GM19025 (cell line): Measurements from ENCODE around the gene DMRTC2.

ENCODE experiments used
- ATAC-seq: cut with Tn5 transposase; IDR thresholded peaks from one replicate; pipeline ENCODE4 v1.9.1; 2021; ENCODE audit warnings: mild to moderate bottlenecking, low read depth, moderate library complexity; ENCODE audit not compliant: unreplicated experiment

Gene DMRTC2

GRCh38 chr19:41845051-41845590 lies 279 bp downstream of the DMRTC2 start:
- ATAC-seq = no peak

GRCh38 chr19:41847351-41848105 lies 2.7 kb downstream of the DMRTC2 start:
- ATAC-seq = no peak

- no peak for ATAC-seq
These were observed 3.8 kb downstream of the DMRTC2 start for GRCh38 chr19:41848666-41849065.

GRCh38 chr19:41849067-41849466 lies 4.2 kb downstream of the DMRTC2 start:
- ATAC-seq = no peak

GRCh38 chr19:41850381-41850780 lies 5.5 kb downstream of the DMRTC2 start:
- no peak for ATAC-seq

GRCh38 chr19:41851456-41851855 lies 6.6 kb downstream of the DMRTC2 start:
- ATAC-seq = no peak

- no peak for ATAC-seq
These were observed 8.5 kb downstream of the DMRTC2 start for GRCh38 chr19:41853344-41853743.

- ATAC-seq = no peak
These were observed 8.9 kb downstream of the DMRTC2 start for GRCh38 chr19:41853768-41854167.

- no peak for ATAC-seq
These were observed 14.4 kb downstream of the DMRTC2 start for GRCh38 chr19:41859213-41859617.

- peak; percentile 73 for ATAC-seq
These were observed 15.0 kb downstream of the DMRTC2 start, which contains the start of gene RPS19 for GRCh38 chr19:41859618-41860418. Gene RPS19, plus strand, starts transcription at chr19:41860255. Its CDS starts 520 bp downstream, at chr19:41860775.

- no peak for ATAC-seq
These were observed 15.7 kb downstream of the DMRTC2 start for GRCh38 chr19:41860419-41861115.

GRCh38 chr19:41861116-41861768 lies 16.4 kb downstream of the DMRTC2 start:
- no peak for ATAC-seq

GRCh38 chr19:41861846-41862245 lies 17.0 kb downstream of the DMRTC2 start:
- ATAC-seq = no peak

- no peak for ATAC-seq
These were observed 17.7 kb downstream of the DMRTC2 start for GRCh38 chr19:41862445-41862986.

- no peak for ATAC-seq
These were observed 18.5 kb downstream of the DMRTC2 start for GRCh38 chr19:41863209-41863931.

GRCh38 chr19:41864374-41864773 lies 19.5 kb downstream of the DMRTC2 start:
- no peak for ATAC-seq

GRCh38 chr19:41866284-41866683 lies 21.4 kb downstream of the DMRTC2 start:
- ATAC-seq = no peak

GRCh38 chr19:41868120-41868988 lies 23.5 kb downstream of the DMRTC2 start:
- ATAC-seq = no peak

GRCh38 chr19:41868989-41869300 lies 24.1 kb downstream of the DMRTC2 start:
- no peak for ATAC-seq
